ENCODE results near the gene TBC1D2. TPM values are rescaled to one million over a fixed set of nuclear protein-coding genes. Genes with fewer than 3 reads are reported as not detected.

TBC1D2 gene
- total and polyA plus RNA-seq, 8 donors = 14.4 to 107 (median 21.0) TPM

DNA sequence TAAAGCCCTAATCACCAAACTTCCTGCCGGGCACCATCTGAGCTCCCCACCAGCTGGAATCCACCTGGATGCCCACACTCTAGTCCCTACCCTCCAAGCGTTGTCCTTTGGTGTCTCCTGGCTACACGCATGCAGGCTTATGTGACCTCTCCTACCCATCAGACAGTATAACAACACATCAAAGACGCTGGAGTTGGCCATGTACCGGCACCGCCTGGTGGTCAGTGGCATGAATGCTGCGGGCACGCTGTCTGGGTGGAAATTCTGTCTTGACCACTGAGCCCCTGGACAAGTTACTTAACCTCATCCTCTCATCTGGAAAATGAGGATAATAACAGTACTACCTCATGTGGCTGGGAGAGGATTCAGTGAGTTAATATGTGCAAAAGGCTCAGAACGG is 39.6 kb downstream of the TBC1D2 start:
- DNase-seq (peak in 1 of 4 donors; percentile 48), ATAC-seq (no peak)
- no peaks in the 10 kb centered on the region for H3K27me3 ChIP-seq
- TF ChIP-seq, protein P1, sequence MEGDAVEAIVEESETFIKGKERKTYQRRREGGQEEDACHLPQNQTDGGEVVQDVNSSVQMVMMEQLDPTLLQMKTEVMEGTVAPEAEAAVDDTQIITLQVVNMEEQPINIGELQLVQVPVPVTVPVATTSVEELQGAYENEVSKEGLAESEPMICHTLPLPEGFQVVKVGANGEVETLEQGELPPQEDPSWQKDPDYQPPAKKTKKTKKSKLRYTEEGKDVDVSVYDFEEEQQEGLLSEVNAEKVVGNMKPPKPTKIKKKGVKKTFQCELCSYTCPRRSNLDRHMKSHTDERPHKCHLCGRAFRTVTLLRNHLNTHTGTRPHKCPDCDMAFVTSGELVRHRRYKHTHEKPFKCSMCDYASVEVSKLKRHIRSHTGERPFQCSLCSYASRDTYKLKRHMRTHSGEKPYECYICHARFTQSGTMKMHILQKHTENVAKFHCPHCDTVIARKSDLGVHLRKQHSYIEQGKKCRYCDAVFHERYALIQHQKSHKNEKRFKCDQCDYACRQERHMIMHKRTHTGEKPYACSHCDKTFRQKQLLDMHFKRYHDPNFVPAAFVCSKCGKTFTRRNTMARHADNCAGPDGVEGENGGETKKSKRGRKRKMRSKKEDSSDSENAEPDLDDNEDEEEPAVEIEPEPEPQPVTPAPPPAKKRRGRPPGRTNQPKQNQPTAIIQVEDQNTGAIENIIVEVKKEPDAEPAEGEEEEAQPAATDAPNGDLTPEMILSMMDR (IDR thresholded peaks at IDR 0.05) = no peak
- H3K27ac ChIP-seq = no peak overlapping the region
- no peaks in the 10 kb centered on the region for H3K9me3 ChIP-seq
- H3K4me3 ChIP-seq = no peak overlapping the region
- H3K36me3 ChIP-seq = peaks cover 0 to 97% of the 10 kb centered on the region in 2 donors
- peaks cover 2 to 3% of the 10 kb centered on the region in 2 donors for H3K4me1 ChIP-seq
- intact Hi-C loops (cut with DNase I) = no loop called here

DNA sequence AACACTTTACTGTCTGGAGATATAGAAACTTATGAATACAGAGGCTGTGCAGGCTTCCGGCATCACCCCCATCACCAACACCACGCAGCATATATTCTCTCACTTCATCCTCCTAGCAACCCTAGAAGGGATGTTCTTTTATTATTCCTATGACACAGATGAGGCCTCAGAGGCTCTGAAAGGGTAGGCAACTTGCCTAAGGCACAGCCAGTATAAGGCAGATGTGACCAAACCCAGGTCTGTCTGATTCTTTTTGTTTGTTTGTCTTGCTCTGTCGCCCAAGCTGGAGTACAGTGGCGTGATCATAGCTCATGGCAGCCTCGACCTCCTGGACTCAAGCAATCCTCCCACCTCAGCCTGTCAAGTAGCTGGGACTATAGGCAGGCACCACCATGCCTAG is 40.2 kb downstream of the TBC1D2 start:
- TF ChIP-seq, protein P1 (IDR thresholded peaks at IDR 0.05) = no peak
- peaks cover 0 to 97% of the 10 kb centered on the region in 2 donors for H3K36me3 ChIP-seq
- H3K4me3 ChIP-seq = no peak overlapping the region
- DNase-seq (no peak), ATAC-seq (no peak)
- H3K27me3 ChIP-seq = no peaks in the 10 kb centered on the region
- intact Hi-C loops (cut with DNase I) = no loop called here
- H3K27ac ChIP-seq = no peak overlapping the region
- H3K4me1 ChIP-seq = peaks cover 2 to 3% of the 10 kb centered on the region in 2 donors
- no peaks in the 10 kb centered on the region for H3K9me3 ChIP-seq

DNA sequence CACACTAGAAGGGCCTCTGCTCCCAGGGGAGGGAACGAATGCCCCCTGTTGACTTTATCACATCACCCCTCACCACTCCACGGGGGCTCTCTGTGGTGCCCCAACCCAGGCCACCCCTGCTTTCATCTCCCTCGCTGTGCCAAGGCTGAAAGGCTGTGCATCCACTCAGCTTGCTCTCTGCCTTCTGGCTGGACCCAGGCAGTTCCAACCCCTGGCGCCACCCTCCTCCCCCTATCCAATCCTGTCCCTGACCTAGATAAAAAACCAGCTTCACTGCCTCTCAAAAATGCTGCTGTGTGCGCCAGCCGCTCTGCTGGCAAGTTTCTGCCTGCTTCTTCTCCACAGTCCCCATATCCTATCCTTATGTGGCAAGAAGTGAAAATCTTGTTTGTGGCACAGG is 40.6 kb downstream of the TBC1D2 start:
- TF ChIP-seq, protein P1 (IDR thresholded peaks at IDR 0.05) = no peak
- Histone ChIP-seq H3K4me1 (peaks cover 0 to 3% of the 10 kb centered on the region in 2 donors), H3K4me3 (no peak overlapping the region), H3K27ac (no peak overlapping the region), H3K9me3 (no peaks in the 10 kb centered on the region), H3K36me3 (peaks cover 0 to 97% of the 10 kb centered on the region in 2 donors), H3K27me3 (no peaks in the 10 kb centered on the region)
- intact Hi-C loops (cut with DNase I) = no loop called here
- DNase-seq (peak in 1 of 4 donors; percentile 51), ATAC-seq (no peak)

DNA sequence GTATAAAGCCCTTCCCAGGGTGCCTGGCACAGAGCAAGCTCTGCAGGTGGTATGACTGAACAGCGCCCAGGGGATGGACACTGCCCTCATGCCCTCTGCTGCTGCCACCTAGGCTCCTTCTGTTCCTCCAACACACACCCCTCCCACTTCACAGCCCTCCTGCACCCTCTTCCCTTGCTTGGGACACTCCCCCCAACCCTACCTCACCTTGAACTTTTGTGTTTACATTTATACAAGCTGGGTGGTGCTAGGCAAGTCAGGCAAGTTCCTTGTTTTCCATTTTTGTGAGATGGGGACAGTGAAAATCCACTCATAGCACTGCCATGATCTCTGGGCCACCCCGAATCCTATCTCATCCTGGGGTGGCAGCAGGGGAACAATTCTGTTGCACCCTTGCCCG is 44.2 kb downstream of the TBC1D2 start:
- intact Hi-C loops (cut with DNase I) = no loop called here
- ATAC-seq = no peak
- peaks cover 0 to 97% of the 10 kb centered on the region in 2 donors for H3K36me3 ChIP-seq
- no peaks in the 10 kb centered on the region for H3K9me3 ChIP-seq
- H3K27me3 ChIP-seq = no peaks in the 10 kb centered on the region
- no peak overlapping the region for H3K27ac ChIP-seq
- no peak for DNase-seq
- TF ChIP-seq, protein P1 (IDR thresholded peaks at IDR 0.05) = no peak
- H3K4me1 ChIP-seq = peaks cover 0 to under 1% of the 10 kb centered on the region in 2 donors
- H3K4me3 ChIP-seq = no peak overlapping the region

DNA sequence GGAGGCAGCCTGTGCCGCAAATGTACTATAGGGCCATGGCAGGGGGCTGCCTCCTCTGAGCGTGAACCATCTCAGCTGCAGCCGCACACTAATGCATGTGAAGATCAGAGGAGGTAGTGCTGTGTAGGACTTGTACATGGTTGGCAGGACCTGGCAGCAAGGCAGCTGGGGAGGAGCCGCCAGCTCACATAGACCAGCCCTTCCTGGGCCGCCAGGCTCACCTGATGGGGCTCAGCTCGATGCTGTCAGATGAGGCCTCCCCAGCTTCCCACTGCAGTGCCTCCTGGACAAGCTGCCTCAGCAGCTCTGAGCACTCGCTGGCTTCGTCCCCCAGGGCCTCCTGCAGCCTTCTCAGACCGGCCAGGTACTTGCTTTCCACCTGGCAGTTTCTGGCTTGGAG is 45.0 kb downstream of the TBC1D2 start:
- no peaks in the 10 kb centered on the region for H3K9me3 ChIP-seq
- no peak for ATAC-seq
- H3K4me3 ChIP-seq = no peak overlapping the region
- intact Hi-C loops (cut with DNase I) = no loop called here
- no peak for DNase-seq
- peaks cover 0 to 92% of the 10 kb centered on the region in 2 donors for H3K36me3 ChIP-seq
- TF ChIP-seq, protein P1 (IDR thresholded peaks at IDR 0.05) = no peak
- H3K4me1 ChIP-seq = peaks cover 0 to 9% of the 10 kb centered on the region in 2 donors
- no peaks in the 10 kb centered on the region for H3K27me3 ChIP-seq
- no peak overlapping the region for H3K27ac ChIP-seq

All from left lung (tissue), 10 donors.